GM21576 (cell line): ENCODE measurements around the gene SEMA6B.
"Not testable (repeated sequence)": the region's sequence is repeated elsewhere in the genome, so short reads cannot be mapped to it uniquely, and the experiment has no call there.

Experiments used
- ATAC-seq: cut with Tn5 transposase; IDR thresholded peaks from one replicate; pipeline ENCODE4 v1.9.1; 2021; ENCODE audit warnings: mild to moderate bottlenecking, moderate library complexity; ENCODE audit not compliant: unreplicated experiment

The SEMA6B gene

DNA sequence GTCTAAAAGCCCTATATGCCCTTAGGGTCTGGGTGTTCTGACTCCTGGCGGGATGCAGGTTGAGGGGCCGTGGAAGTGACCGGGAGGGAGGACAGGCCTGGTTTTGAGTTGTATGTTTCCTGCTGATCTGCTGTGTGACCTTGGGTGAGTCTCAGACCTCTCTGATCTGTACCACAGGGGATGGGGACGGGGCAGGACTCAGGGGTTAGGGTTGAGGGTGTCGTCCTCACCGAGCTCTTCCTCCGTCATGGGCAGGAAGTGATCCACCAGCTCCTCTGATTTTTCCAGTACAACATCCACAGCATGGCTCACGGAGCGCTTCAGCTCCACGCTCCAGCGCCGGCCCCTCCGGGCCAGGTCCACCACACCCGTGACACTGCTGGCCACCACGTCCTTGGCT, 30.6 kb downstream of the SEMA6B start:
- ATAC-seq, result no peak

DNA sequence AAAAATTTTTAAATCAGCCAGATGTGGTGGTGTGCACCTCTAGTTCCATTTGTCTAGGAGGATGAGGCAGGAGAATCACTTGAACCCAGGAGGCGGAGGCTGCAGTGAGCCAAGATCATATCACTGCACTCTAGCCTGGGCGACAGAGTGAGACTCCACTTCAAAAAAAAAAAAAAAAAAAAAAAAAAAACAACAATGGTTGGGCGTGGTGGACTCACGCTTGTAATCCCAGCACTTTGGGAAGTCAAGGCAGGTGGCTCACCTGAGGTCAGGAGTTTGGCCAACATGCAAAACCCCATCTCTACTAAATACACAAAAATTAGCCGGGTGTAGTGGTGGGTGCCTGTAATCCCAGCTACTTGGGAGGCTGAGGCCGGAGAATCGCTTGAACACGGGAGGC, 32.1 kb downstream of the SEMA6B start:
- ATAC-seq, result not testable (repeated sequence)

DNA sequence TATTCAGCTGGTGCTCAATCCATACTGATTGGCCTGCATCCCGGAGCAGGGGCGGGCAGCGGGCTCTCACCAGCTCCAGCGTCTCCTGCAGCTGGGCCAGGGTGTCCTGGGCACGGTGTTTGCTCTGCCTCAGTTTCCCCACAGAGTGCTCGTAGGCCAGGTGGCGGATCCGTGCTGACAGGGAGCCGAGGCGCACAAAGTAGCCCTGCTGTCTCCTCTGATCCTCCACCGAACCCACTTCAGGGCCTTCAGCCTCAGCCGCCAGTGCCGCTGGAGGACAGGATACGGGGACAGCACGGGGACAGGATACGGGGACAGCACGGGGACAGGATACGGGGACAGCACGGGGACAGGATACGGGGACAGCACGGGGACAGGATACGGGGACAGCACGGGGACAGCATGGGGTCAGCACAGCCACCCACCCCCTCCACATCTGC, 33.9 kb downstream of the SEMA6B start:
- no peak for ATAC-seq

DNA sequence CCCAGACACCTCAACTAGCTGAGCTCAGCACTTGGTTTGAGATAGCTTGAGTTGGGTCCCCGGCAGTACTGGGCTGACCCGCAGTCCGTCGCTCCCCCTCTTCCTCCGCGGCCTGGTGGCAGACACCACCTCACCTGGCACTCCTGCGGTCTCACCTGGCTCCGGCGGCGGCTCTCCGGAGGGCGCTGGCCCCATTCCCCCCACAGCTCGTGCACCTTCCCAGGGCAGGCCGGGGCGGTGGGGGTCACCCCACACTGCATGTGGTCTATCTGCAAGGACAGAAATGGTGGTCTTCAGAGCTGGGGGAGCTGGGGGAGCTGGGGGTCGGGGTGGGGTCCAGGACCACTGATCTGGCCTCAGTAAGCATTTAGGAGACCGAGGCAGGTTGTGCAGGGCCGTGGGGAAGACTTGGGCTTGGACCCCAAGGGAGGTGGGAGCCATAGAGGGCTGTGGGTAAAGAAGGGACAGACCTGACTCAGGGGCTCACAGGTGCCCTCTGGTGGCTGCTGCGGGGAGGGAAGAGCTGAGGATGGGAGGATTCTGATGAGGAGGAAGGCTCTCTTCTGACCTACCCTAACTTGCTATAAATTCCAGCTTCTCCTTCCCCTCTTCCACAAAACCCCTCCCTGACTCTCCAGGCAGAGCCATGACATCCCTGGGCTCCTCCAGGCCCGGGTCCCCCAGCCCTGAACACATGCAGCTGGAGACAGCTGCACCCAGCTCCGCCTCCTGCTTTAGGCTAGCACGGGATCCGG, 34.5 kb downstream of the SEMA6B start:
- ATAC-seq, result no peak

DNA sequence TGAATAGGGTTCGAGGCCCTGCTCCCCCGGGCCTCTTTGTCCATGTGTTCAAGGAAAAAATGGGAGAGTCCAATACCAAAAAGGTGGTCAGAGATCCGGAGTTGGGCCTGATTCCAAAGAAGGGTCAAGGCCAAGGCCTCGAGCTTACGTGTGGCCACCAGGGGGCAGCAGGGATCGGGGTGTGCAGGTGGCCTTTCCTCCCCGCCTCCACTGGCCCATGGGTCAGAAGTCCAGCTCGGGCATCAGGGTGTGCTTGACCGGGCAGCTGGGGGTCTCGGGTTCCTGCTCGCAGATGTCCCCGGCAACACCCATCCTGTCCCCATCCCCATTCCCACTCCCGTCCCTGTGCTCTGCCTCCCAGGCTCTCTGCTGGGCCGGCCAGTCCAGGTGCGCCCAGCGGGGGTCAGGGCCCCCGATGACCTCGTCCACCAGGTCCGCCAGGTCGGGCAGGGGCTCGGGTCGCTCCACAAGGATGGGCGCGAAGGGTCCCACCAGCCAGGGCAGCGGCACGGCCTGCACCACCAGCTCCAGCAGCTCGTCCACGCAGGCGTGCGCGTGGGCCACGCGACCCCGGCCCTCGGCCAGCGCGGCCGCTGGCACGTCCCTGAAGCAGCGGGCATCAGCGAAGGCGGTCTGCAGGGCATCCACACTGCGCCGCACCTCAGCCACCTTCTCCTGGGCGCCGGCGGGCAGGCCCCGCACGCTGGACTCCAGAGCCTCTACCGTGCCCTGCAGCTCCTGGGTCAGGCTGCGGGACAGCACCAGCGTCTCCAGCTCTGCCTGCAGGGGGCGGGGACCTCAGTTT, 36.0 kb downstream of the SEMA6B start:
- ATAC-seq, result no peak

DNA sequence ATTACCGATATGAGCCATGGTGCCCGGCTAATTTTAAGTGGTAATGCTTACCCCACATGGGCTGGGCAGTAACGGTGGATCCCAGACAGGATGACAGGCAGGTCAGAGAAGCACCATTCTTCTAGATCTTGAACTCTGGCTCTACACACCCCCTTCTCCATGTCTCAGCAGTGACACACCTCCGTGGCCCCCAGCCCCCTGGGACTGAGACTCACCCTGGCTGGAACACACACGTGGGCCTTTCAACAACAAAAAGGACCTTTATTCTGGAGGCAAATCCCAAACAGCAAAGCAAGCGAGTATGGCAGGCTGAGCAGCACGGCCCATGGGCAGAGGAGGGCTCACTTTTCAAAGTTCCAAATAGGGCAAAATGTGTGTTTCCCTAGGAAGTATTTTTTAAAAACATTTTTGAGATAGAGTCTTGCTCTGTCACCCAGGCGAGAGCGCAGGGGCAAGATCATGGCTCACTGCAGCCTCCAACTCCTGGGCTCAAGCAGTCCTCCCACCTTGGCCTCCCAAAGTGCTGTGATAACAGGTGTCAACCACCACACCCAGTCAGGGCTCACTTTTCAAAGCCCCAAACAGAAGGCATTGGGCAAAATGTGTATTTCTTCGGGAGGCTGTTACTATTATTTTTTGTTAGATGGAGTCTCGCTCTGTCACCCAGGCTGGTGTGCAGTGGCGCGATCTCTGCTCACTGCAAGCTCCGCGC, 37.0 kb downstream of the SEMA6B start:
- no peak for ATAC-seq

DNA sequence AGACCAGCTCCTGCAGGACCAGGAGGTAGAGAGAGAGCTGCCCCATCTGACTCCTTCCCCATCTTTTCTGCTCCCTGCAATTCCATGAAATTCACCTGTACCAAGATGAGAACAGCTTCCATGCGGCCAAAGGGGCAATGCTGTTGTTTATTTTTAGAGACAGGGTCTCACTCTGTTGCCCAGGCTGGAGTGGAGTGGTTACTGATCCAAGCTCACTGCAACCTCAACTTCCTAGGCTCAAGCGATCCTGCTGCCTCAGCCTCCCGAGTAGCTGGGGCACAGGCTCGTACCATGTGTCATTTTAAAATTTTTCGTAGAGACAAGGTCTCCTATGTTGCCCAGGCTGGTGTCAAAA, 37.6 kb downstream of the SEMA6B start:
- ATAC-seq, result no peak

DNA sequence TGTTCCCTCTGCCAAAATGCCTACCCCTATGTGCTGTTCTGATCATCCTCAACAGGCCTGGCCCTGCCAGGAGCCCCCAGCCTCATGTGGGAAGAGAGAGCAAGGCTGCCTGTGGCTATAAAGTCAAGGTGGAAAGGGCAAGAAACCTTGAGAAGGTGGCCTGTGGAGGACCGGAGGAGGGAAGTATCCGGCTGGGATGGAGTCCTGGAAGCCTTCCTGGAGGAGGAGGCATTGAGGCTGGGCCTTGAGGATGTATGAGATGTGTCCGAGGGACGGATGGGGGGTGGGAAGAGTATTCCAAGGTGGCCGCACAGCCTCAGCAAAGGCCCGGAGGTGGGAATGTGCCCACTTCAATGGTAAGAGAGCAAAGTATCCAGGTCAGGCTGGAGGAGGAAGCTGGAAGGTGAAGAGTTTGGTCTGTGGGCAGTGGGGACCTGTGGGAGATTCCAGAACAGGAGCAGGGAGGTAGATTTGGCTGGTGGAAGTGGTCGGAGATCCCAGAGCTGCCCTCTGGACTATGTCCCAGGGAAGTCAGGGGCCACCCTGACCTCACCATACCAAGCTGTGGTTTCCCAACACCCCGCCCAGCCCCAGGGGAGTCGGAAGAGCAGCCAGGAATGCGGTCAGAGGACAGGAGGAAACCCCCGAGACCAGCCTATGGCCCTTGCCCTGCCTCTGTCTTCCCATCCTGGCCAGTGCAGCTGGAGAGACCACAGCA, 38.2 kb downstream of the SEMA6B start:
- ATAC-seq, result no peak

DNA sequence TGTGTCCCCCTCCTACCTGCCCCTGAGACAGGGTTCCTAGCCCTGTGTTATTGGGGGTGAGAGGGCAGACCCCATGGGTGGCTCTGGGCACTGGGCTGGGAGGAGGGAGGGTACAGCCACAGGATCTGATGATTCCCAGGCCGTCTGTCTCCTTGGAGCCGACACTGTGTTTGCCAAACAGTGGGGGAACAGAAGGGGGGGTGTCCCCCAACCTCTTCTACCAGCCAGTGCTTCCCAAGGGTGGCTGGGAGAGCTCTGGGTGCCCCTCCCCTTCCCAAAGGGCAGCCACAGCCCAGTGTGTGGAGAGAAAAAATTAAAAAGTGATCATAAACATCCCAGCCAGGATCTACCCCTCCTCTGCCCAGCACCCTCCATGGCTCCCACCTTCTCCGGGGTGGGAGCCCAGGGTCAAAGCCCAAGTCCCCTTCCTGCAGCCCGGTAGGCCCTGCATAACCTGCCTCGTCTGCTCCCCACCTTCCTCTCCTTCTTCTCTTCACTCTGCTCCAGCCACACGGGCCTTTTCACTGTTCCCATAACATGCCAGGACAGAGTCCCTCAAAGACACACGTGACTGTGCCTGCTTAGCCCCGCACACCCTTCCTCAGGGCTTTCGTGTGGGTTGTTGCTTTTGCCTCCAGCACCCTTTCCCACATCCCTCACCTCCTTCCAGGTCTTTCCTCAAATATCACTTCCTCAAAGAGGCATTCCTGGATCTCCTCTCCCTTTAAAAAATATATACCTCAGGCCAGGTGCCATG, 39.8 kb downstream of the SEMA6B start:
- no peak for ATAC-seq

DNA sequence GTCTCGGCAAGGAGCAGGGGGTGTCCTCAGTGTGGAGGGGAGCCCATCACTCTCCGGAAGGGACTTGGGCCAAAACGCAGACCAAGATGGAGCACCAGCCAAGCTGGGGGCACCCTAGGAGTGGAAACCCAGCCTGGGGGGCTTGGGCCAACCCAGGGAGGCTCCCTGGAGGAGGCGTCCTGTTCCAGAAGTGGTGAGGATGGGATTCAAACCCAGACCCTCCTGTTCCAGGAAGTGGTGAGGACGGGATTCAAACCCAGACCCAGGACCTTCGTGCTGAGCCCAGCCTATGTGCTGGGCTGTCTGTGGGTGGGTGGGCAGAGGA, 40.4 kb downstream of the SEMA6B start:
- no peak for ATAC-seq

DNA sequence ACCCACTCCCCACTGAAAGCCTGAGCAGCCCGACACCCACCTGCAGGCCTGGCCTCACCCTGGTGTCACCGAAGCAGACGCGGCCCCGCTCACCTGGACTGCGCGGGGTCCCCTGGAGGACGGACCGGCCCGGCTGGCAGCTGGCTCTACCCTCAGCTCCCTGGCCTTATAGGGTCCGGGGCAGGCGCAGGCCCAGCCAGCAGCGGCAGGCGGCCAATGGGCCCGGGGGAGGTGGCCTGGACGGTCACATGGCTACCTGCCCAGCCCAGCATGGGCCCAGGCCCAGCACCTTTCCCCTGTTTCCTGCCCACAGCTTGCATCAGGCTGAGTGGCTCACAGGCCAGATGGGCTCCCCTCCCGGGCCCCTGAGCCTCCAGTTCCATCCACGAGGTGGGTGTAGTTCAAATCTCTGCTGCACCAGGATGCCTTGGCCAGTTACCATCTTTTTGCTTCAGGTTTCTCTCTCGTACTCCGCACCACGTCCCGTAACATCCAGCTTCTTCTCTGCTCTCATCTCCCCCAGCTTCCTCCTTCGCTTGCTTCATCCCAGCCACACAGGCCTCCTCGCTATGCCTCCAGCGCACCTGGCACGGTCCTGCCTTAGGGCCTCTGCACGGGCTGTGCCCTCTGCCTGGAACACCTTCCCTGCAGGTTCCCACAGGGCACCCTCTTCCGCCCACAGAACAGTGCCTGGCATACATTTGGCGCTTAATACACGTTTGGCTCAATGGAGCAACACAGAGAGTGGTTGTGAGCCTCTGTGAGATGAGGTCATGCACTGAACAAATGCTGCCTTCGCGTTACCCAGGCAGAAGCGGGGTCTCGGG, 40.9 kb downstream of the SEMA6B start, which contains the start of gene PLIN4:
TSS of gene PLIN4 (minus strand) at position 142 of the 827 bp plus-strand sequence. CDS start 214 bp downstream, outside the sequence.
- ATAC-seq, result no peak

DNA sequence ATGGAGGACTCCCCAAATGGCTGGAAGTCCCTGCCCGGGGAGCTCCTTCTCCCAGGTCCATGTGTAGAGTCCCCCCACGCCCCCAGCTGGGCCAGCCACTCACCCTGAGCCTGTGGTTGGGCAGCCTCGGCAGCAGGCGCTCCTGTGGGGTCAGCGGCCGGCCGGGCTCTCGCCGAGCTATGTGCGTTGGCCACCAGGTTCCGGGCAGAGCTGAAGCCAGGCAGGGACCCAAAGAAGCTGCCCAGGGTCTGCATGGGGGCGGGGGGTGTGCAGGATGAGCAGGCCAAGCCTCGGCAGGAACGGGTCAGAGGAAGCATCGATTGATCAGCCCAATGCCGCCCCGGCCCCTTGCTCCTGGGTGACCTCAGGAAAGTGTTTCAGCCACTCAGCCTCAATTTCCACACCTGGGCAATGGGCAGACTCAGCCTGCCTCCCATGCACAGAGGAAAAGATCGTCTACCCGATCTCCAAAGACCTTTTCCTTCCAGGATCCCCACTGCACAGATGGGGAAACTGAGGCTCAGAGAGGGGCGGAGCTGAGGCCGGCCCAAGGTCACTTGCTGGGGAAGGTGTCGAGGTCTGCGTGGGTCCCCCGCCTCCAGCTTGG, 41.9 kb downstream of the SEMA6B start:
- no peak for ATAC-seq

DNA sequence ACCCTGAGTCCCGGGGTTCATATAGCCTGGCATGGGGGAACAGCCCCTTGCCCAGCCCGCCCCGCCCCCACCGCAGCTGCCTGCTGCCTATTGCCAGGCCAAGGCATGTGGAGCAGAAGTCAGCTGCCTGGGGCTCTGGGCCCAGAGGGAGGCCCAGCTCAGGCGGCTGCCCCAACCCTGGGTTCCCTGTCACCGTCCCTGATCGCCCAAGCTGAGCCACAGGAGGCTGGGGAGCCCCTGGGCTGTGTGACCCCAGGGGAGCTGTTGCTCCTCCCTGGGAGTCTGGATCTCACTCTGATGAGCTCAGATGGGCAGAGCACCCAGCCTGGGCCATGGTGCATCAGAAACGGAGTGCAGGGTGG, 42.6 kb downstream of the SEMA6B start:
- no peak for ATAC-seq

DNA sequence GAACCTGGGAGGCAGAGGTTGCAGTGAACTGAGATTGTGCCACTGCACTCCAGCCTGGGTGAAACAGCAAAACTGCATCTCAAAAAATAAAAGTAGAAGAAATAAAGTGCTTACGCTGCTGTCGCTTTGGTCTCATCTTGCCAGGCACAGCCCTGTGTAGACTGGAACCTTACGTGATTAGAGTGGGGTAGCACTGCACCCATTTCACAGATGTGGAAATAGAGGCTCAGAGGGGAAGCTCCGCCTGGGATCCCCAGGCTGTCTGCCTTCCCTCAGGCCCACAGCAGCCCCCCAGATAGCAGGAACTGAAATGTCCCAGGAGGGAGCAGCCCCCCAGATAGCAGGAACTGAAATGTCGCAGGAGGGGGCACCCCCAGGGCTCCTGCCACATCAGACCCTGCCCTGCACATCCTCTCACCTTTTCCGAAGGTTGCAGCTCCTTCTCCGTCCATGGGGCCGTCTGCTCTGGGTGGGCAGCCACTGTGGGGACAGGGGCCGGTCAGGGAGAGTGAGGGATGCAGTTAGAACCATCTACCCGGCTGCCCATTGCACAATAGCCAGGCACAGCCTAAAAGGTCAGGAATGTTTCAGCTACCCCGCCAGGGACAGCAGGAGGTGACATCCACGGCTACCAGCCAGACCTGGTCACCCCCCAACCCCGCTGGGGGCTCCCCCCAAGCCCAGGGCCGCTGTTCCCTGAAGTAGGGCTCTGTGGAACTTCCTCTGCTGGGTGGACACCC, 43.1 kb downstream of the SEMA6B start:
- no peak for ATAC-seq

DNA sequence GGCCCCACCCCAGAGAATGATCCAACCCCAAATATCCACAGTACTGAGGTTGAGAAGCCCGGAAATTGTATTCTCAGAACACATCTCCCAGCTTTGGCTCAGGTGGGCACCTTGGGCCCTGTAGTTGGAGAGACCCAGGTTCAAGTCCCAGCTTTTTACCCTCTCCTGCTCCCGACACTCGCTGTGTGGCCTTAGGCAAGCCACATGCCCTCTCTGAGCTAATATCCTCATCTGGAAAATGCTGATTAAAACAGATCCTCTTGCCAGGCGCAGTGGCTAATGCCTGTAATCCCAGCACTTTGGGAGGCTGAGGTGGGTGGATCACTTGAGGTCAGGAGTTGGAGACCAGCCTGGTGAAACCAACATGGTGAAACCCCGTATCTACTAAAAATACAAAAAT, 43.8 kb downstream of the SEMA6B start:
- ATAC-seq, result no peak

DNA sequence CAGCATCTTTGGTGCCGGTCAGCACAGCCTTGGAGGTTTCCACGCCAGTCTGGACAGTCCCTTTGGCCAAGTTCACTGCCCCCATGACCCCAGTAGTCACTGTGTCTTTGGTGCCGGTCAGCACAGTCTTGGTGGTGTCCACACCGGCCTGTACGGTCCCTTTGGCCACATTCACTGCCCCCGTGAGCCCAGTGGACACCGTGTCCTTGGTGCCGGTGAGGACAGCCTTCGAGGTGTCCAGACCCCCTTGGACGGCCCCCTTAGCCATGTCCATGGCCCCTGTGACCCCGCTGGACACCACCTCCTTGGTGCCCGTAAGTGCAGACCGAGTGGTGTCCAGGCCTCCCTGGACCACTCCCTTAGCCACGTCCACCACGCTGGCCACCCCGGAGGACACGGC, 46.2 kb downstream of the SEMA6B start:
- no peak for ATAC-seq

DNA sequence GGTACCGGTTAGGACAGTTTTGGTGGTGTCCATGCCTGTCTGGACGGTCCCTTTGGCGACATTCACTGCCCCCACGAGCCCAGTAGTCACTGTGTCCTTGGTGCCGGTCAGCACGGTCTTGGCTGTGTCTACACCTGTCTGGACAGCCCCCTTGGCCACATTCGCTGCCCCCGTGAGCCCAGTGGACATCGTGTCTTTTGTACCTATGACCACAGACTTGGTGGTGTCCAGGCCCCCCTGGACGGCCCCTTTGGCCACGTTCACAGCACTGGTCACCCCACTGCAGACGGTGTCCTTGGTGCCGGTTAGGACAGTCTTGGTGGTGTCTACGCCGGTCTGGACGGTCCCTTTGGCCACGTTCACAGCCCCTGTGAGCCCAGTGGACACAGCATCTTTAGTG, 47.4 kb downstream of the SEMA6B start:
- no peak for ATAC-seq

DNA sequence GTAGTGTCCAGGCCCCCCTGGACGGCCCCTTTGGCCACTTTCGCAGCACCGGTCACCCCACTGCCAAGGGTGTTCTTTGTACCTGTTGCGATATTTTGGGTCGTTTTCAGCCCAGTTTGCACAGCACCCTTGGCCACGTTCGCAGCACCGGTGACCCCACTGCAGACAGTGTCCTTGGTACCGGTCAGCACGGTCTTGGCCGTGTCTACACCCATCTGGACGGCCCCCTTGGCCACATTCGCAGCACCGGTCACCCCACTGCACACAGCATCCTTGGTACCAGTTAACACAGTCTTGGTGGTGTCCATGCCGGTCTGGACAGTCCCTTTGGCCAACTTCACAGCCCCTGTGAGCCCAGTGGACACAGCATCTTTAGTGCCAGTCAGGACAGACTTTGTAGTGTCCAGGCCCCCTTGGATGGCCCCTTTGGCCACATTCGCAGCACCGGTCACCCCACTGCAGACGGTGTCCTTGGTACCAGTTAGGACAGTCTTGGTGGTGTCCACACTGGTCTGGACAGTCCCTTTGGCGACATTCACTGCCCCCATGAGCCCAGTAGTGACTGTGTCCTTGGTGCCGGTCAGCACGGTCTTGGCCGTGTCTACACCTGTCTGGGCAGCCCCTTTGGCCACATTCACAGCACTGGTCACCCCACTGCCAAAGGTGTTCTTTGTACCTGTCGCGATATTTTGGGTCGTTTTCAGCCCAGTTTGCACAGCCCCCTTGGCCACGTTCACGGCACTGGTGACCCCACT, 48.0 kb downstream of the SEMA6B start:
- ATAC-seq, result no peak
